ENCODE results near the gene TF. TPM values are rescaled to one million over a fixed set of nuclear protein-coding genes. Genes with fewer than 3 reads are reported as not detected.

Gene TF
- total and polyA plus RNA-seq, 2 experiments from 2014 or later = 0.05 TPM; not detected in 1

DNA sequence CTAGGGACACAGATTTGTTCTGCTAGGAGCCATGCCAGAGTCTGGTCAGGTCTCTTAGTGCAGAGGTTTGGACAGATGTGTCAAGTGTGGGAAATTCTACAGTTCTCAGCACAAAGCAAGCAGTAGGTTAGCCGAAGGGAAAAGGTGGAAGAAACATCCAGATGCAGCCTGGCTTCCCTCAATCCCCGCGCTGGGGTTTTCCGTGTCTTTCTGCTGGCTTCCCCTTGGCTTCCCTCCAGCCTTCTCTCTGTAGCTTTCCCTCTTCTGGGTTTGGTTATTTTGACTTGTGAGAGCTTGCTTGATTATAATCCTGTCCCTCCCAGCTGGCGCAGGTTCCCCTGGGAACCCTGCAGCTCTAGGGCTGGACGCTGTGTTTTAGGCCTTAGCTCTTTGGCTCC lies 4.1 kb downstream of the TF start:
- Histone ChIP-seq H3K4me3 (no peak overlapping the region), H3K36me3 (ENCODE audit: low read depth) (no peaks in the 10 kb centered on the region), H3K9me3 (ENCODE audit: low read depth) (no peaks in the 10 kb centered on the region), H3K9ac (no peak overlapping the region), H2AFZ (no peak overlapping the region), H4K20me1 (ENCODE audit: insufficient read depth) (no peaks in the 10 kb centered on the region), H3K79me2 (ENCODE audit: insufficient read depth) (no peaks in the 10 kb centered on the region), H3K4me2 (ENCODE audit: unreplicated experiment) (no peak overlapping the region), H3K9me2 (ENCODE audit: insufficient read depth) (no peaks in the 10 kb centered on the region), H3K27ac (no peak overlapping the region), H3K27me3 (replicated peaks; ENCODE audit: insufficient read depth) (peaks cover 26% of the 10 kb centered on the region), H3K4me1 (ENCODE audit: insufficient read depth) (no peaks in the 10 kb centered on the region), H3F3A (ENCODE audit: insufficient read depth) (no peaks in the 10 kb centered on the region)
- WGBS, 2 experiments (ENCODE audit: low coverage in 1 of 2, low lambda C conversion rate in 2 of 2, missing lambda C conversion rate in 2 of 2) = 17 to 18% methylated on average over 6 of the region's 6 CpGs
- in situ Hi-C loops (cut with MboI) = no loop called here
- TF ChIP-seq EZH2 (IDR thresholded peaks at IDR 0.05; ENCODE audit: insufficient read depth, poor library complexity, severe bottlenecking) (no peak), EZH2phosphoT487 (IDR thresholded peaks at IDR 0.05; ENCODE audit: insufficient read depth, low read depth) (no peak)
- DNase-seq = no peak

GRCh38 chr3:133753107-133753778 lies 7.0 kb downstream of the TF start:
- Histone ChIP-seq H3K27ac (no peak overlapping the region), H3K9me2 (ENCODE audit: insufficient read depth) (no peaks in the 10 kb centered on the region), H3K4me2 (ENCODE audit: unreplicated experiment) (no peak overlapping the region), H3K79me2 (ENCODE audit: insufficient read depth) (no peaks in the 10 kb centered on the region), H3K27me3 (replicated peaks; ENCODE audit: insufficient read depth) (peaks cover 4% of the 10 kb centered on the region; the same call in 1 of the 2 replicates), H3F3A (ENCODE audit: insufficient read depth) (no peaks in the 10 kb centered on the region), H3K36me3 (ENCODE audit: low read depth) (no peaks in the 10 kb centered on the region), H2AFZ (no peak overlapping the region), H3K9ac (no peak overlapping the region), H3K4me3 (no peak overlapping the region), H4K20me1 (ENCODE audit: insufficient read depth) (no peaks in the 10 kb centered on the region), H3K4me1 (ENCODE audit: insufficient read depth) (no peaks in the 10 kb centered on the region), H3K9me3 (ENCODE audit: low read depth) (no peaks in the 10 kb centered on the region)
- no peak for DNase-seq
- in situ Hi-C loops (cut with MboI) = no loop called here
- WGBS, 2 experiments (ENCODE audit: low coverage in 1 of 2, low lambda C conversion rate in 2 of 2, missing lambda C conversion rate in 2 of 2) = 59% methylated on average over 13 of the region's 13 CpGs
- TF ChIP-seq EZH2phosphoT487 (IDR thresholded peaks at IDR 0.05; ENCODE audit: insufficient read depth, low read depth) (no peak), EZH2 (IDR thresholded peaks at IDR 0.05; ENCODE audit: insufficient read depth, poor library complexity, severe bottlenecking) (no peak)

GRCh38 chr3:133753779-133754164 lies 7.6 kb downstream of the TF start:
- Histone ChIP-seq H3K9me2 (ENCODE audit: insufficient read depth) (no peaks in the 10 kb centered on the region), H3K27me3 (replicated peaks; ENCODE audit: insufficient read depth) (peaks cover 8% of the 10 kb centered on the region; the same call in 1 of the 2 replicates), H3K36me3 (ENCODE audit: low read depth) (no peaks in the 10 kb centered on the region), H3K4me1 (ENCODE audit: insufficient read depth) (no peaks in the 10 kb centered on the region), H3K4me2 (ENCODE audit: unreplicated experiment) (no peak overlapping the region), H3K4me3 (no peak overlapping the region), H3K9ac (no peak overlapping the region), H3K9me3 (ENCODE audit: low read depth) (no peaks in the 10 kb centered on the region), H3F3A (ENCODE audit: insufficient read depth) (no peaks in the 10 kb centered on the region), H3K79me2 (ENCODE audit: insufficient read depth) (no peaks in the 10 kb centered on the region), H3K27ac (no peak overlapping the region), H4K20me1 (ENCODE audit: insufficient read depth) (no peaks in the 10 kb centered on the region), H2AFZ (no peak overlapping the region)
- no peak for TF ChIP-seq EZH2phosphoT487 (IDR thresholded peaks at IDR 0.05; ENCODE audit: insufficient read depth, low read depth)
- TF ChIP-seq EZH2 (IDR thresholded peaks at IDR 0.05; ENCODE audit: insufficient read depth, poor library complexity, severe bottlenecking) = no peak
- 57% methylated on average over 1 of the region's 1 CpG for WGBS, 2 experiments (ENCODE audit: low coverage in 1 of 2, low lambda C conversion rate in 2 of 2, missing lambda C conversion rate in 2 of 2)
- no peak for DNase-seq
- in situ Hi-C loops (cut with MboI) = no loop called here

DNA sequence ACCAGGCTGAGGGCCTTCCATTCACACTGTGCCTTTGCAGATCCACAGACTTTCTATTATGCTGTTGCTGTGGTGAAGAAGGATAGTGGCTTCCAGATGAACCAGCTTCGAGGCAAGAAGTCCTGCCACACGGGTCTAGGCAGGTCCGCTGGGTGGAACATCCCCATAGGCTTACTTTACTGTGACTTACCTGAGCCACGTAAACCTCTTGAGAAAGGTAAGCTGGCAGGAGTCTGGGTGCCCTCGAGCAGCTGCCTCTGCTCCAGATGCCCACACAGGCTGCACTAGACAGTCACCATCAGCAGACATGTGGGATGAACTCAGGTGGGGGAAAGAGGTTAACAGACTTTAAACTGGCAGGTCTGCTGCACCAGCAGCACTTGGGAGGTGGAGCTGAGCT lies 8.3 kb downstream of the TF start:
- Histone ChIP-seq H3K4me3 (no peak overlapping the region), H4K20me1 (ENCODE audit: insufficient read depth) (no peaks in the 10 kb centered on the region), H3K9me2 (ENCODE audit: insufficient read depth) (no peaks in the 10 kb centered on the region), H3K9me3 (ENCODE audit: low read depth) (no peaks in the 10 kb centered on the region), H3K9ac (no peak overlapping the region), H3K27ac (no peak overlapping the region), H3K79me2 (ENCODE audit: insufficient read depth) (no peaks in the 10 kb centered on the region), H3K4me1 (ENCODE audit: insufficient read depth) (no peaks in the 10 kb centered on the region), H3K36me3 (ENCODE audit: low read depth) (no peaks in the 10 kb centered on the region), H3F3A (ENCODE audit: insufficient read depth) (no peaks in the 10 kb centered on the region), H3K27me3 (replicated peaks; ENCODE audit: insufficient read depth) (0 out of 2 replicates have a peak, but pooled peaks cover 3% of the 10 kb centered on the region), H3K4me2 (ENCODE audit: unreplicated experiment) (no peak overlapping the region), H2AFZ (no peak overlapping the region)
- no peak for TF ChIP-seq EZH2 (IDR thresholded peaks at IDR 0.05; ENCODE audit: insufficient read depth, poor library complexity, severe bottlenecking)
- no peak for TF ChIP-seq EZH2phosphoT487 (IDR thresholded peaks at IDR 0.05; ENCODE audit: insufficient read depth, low read depth)
- in situ Hi-C loops (cut with MboI) = no loop called here
- WGBS, 2 experiments (ENCODE audit: low coverage in 1 of 2, low lambda C conversion rate in 2 of 2, missing lambda C conversion rate in 2 of 2) = 30 to 32% methylated on average over 5 of the region's 5 CpGs
- DNase-seq = no peak

Data from GM23248 (cell line).